Transverse colon (tissue), 3 donors: ENCODE measurements around the gene CD53.

Experiments used
- EP300 ChIP-seq: sonication (generic); formaldehyde crosslinking; IDR thresholded peaks from one replicate; pipeline ENCODE4 v1.6.1; 2017; ENCODE audit warnings: antibody characterized with exemption, low read depth
- POLR2A ChIP-seq: fragments of 450-650 bp; IDR thresholded peaks from one replicate; pipeline ENCODE4 v1.6.1; 2016; ENCODE audit warnings: antibody characterized with exemption, mild to moderate bottlenecking, moderate library complexity
- TF ChIP-seq, protein P1 (sequence below), 5 experiments: fragments of 200-600 bp in 3 of 5; fragments of 450-650 bp in 2 of 5; sonication (generic) in 3 of 5; IDR thresholded peaks; 1 replicate in 2 of 5; 2 replicates in 3 of 5; pipeline ENCODE4 v1.5.1; 2016 to 2017; ENCODE audit warnings: antibody characterized with exemption in 5 of 5, inconsistent platforms in 3 of 5, mild to moderate bottlenecking in 2 of 5, moderate library complexity in 1 of 5

DNA sequence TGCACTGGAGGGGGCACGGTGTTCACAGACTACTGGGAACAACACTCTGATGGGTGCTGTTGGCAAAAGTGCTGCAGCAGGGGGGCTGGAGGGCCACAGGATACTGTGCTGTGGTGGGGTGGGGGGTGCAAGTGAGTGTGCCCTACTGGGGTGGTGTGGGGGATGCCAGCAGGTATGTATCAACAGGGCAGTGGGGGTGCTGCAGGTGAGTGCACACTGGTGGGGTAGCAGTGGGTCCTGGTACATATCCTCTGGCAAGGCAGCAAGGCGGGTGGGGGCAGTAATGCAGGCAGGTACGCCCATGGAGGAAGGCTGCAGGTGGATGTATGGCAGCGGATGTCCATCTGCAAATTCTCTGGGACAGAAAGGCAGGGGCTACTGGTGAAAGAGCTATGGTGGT is 48.8 kb upstream of the CD53 start:
- TF ChIP-seq, protein P1, sequence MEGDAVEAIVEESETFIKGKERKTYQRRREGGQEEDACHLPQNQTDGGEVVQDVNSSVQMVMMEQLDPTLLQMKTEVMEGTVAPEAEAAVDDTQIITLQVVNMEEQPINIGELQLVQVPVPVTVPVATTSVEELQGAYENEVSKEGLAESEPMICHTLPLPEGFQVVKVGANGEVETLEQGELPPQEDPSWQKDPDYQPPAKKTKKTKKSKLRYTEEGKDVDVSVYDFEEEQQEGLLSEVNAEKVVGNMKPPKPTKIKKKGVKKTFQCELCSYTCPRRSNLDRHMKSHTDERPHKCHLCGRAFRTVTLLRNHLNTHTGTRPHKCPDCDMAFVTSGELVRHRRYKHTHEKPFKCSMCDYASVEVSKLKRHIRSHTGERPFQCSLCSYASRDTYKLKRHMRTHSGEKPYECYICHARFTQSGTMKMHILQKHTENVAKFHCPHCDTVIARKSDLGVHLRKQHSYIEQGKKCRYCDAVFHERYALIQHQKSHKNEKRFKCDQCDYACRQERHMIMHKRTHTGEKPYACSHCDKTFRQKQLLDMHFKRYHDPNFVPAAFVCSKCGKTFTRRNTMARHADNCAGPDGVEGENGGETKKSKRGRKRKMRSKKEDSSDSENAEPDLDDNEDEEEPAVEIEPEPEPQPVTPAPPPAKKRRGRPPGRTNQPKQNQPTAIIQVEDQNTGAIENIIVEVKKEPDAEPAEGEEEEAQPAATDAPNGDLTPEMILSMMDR (IDR thresholded peaks at IDR 0.05) = no peak
- TF ChIP-seq POLR2A (no peak), EP300 (no peak)
